ENCODE results near the gene MKLN1. TPM values are rescaled to one million over a fixed set of nuclear protein-coding genes. Genes with fewer than 3 reads are reported as not detected.

The MKLN1 gene
- total RNA-seq, 3 donors from 2014 or later (not counting 1 experiment from before 2014, with no cell fraction given), result 59.1 to 79.6 (median 65.0) TPM

DNA sequence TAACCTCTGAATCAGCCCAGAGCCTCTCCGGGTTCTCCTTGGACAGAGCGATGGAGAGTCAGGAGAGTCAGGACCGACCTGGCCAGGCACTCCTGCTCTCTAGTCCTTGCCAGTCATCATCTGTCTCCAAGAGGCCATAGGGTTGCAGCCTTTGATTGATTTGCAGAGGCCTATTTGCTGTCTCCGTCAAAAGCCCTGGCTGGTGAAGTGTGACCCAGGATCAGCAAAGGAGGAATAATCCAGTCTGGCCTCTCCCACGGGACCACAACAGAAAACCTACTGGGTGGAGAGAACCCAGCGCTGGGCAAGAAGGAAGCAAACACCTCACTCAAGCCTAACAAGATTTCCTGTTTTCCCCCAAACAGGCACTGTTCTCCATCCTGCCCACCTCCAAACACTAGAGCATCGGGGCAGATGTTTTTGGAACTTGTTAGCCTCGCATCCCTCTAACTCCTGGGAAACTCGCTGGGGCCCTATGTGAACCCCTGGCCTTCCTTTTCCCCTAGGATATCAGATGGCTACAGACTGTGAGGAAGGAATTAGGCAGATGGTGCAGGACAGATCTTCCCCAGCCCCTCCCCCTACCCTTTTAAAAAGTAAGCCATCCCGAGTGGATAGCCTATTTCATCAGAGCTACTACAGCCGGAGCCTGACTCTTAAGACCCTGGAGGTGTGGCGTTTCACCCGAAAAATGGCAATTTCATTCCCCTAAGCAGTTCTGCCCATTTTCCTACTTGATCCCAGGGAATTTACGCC lies 174.4 kb downstream of the MKLN1 start:
- Mint-ChIP-seq H3K9me3 (no peaks in the 10 kb centered on the region), H3K36me3 (no peaks in the 10 kb centered on the region), H3K4me3 (no peak overlapping the region), H3K27me3 (ENCODE audit: low read depth in 2 of 2) (no peaks in the 10 kb centered on the region), H3K4me1 (peaks cover 18 to 23% of the 10 kb centered on the region in 2 donors), H3K27ac (peak overlapping the region; percentile 59 to 62)
- peak in 1 of 3 donors; percentile 11 for ATAC-seq
- Histone ChIP-seq H3K4me3 (ENCODE audit: low read length) (no peak overlapping the region), H3K4me1 (ENCODE audit: control insufficient read depth, insufficient read depth, low read length) (peaks cover 8% of the 10 kb centered on the region), H3K9me3 (ENCODE audit: control insufficient read depth, insufficient read depth, low read length) (no peaks in the 10 kb centered on the region), H3K27ac (ENCODE audit: low read length) (no peak overlapping the region), H3K27me3 (ENCODE audit: control insufficient read depth, insufficient read depth, low read length) (no peaks in the 10 kb centered on the region), H3K36me3 (ENCODE audit: control insufficient read depth, insufficient read depth, low read length) (peaks cover 5% of the 10 kb centered on the region)
- 76% methylated on average over 14 of the region's 14 CpGs for WGBS (ENCODE audit: insufficient coverage)
- DNase-seq, result no peak
- intact Hi-C loops (cut with micrococcal nuclease), result no loop called here
- TF ChIP-seq, protein P1, sequence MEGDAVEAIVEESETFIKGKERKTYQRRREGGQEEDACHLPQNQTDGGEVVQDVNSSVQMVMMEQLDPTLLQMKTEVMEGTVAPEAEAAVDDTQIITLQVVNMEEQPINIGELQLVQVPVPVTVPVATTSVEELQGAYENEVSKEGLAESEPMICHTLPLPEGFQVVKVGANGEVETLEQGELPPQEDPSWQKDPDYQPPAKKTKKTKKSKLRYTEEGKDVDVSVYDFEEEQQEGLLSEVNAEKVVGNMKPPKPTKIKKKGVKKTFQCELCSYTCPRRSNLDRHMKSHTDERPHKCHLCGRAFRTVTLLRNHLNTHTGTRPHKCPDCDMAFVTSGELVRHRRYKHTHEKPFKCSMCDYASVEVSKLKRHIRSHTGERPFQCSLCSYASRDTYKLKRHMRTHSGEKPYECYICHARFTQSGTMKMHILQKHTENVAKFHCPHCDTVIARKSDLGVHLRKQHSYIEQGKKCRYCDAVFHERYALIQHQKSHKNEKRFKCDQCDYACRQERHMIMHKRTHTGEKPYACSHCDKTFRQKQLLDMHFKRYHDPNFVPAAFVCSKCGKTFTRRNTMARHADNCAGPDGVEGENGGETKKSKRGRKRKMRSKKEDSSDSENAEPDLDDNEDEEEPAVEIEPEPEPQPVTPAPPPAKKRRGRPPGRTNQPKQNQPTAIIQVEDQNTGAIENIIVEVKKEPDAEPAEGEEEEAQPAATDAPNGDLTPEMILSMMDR (IDR thresholded peaks at IDR 0.05), result no peak

DNA sequence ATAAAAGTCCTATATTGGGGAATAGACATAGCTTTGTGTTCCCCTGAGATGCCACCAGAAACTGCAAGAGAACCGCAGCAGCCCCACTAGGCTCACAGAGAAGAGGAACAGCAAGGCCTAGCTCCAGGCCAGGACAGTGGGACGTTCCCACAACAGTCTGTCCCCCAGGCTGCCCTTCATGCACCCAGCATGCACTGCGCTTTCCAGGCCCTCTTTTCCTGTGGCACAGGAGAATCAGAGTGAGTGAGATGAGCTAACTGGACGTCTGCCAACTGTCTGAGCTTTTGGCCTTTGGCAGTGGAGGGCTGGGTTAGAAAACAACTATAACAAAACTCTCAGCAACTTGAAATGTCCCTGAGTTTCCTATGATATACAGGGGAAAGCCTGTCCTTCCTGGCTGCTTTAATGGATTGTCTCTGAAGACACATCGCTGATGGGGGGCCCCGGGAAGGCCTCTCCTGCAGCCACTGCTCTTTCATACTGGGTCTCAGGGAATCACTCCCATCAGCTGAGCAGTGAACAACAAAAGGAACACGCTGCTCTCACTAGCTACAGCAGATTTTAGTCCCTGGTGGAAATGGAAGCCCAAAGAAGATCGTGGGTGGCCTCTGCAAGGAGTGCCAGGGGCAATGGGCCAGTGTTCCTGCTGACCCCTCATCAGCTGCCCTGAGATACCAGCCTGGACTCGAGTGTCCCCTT lies 175.3 kb downstream of the MKLN1 start:
- H3K4me1 Mint-ChIP-seq, result peaks cover 21 to 26% of the 10 kb centered on the region in 2 donors
- H3K36me3 Mint-ChIP-seq, result no peaks in the 10 kb centered on the region
- DNase-seq (no peak), ATAC-seq (no peak)
- Histone ChIP-seq H3K27ac (ENCODE audit: low read length) (no peak overlapping the region), H3K36me3 (ENCODE audit: control insufficient read depth, insufficient read depth, low read length) (no peaks in the 10 kb centered on the region), H3K9me3 (ENCODE audit: control insufficient read depth, insufficient read depth, low read length) (no peaks in the 10 kb centered on the region), H3K4me3 (ENCODE audit: low read length) (no peak overlapping the region), H3K4me1 (ENCODE audit: control insufficient read depth, insufficient read depth, low read length) (peaks cover 11% of the 10 kb centered on the region), H3K27me3 (ENCODE audit: control insufficient read depth, insufficient read depth, low read length) (no peaks in the 10 kb centered on the region)
- 90% methylated on average over 9 of the region's 9 CpGs for whole genome bisulfite sequencing (ENCODE audit: insufficient coverage)
- H3K4me3 Mint-ChIP-seq, result no peak overlapping the region
- intact Hi-C loops (cut with micrococcal nuclease), result no loop called here
- H3K27me3 Mint-ChIP-seq (ENCODE audit: low read depth in 2 of 2), result peaks cover 0 to 3% of the 10 kb centered on the region in 2 donors
- H3K27ac Mint-ChIP-seq, result peak overlapping the region in 1 of 2 donors; percentile 58
- TF ChIP-seq, protein P1 (IDR thresholded peaks at IDR 0.05), result no peak
- H3K9me3 Mint-ChIP-seq, result no peaks in the 10 kb centered on the region

DNA sequence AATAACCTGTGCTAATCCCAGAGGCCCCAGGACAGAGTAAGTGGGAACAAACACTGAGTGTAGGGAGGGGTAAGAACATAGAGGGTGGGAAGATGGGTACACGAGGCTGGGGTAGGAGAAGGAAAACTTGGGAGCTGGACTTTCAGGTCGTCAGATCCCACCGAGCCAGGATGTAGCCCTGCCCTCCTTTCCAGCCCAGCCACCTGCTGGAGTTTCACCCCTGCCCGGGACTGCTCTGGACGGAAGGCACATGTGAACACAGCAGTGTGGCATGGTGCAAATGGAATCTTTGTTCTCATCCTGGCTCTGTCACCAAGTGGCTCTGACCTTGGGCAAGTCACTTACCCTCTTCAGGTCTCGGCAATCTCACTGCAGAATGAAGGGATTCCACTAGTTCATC lies 176.0 kb downstream of the MKLN1 start:
- H3K9me3 Mint-ChIP-seq, result no peaks in the 10 kb centered on the region
- H3K27me3 Mint-ChIP-seq (ENCODE audit: low read depth in 2 of 2), result peaks cover under 1 to 3% of the 10 kb centered on the region in 2 donors
- no peaks in the 10 kb centered on the region for H3K9me3 ChIP-seq (ENCODE audit: control insufficient read depth, insufficient read depth, low read length)
- no peak overlapping the region for H3K4me3 Mint-ChIP-seq
- no peak overlapping the region for H3K27ac Mint-ChIP-seq
- TF ChIP-seq, protein P1 (IDR thresholded peaks at IDR 0.05), result no peak
- peaks cover 26 to 31% of the 10 kb centered on the region in 2 donors for H3K4me1 Mint-ChIP-seq
- intact Hi-C loops (cut with micrococcal nuclease), result no loop called here
- peaks cover 14% of the 10 kb centered on the region for H3K4me1 ChIP-seq (ENCODE audit: control insufficient read depth, insufficient read depth, low read length)
- H3K27ac ChIP-seq (ENCODE audit: low read length), result no peak overlapping the region
- H3K27me3 ChIP-seq (ENCODE audit: control insufficient read depth, insufficient read depth, low read length), result no peaks in the 10 kb centered on the region
- H3K36me3 ChIP-seq (ENCODE audit: control insufficient read depth, insufficient read depth, low read length), result no peaks in the 10 kb centered on the region
- DNase-seq (no peak), ATAC-seq (no peak)
- WGBS (ENCODE audit: insufficient coverage), result 87% methylated on average over 6 of the region's 6 CpGs
- H3K36me3 Mint-ChIP-seq, result no peaks in the 10 kb centered on the region
- H3K4me3 ChIP-seq (ENCODE audit: low read length), result no peak overlapping the region
